Stimulated activated memory B cell treated with anti-CD40 and anti-IgM and Interleukin-4, amounts not matched to agents 10 μg/mL and 1 μg/mL and 100 μg/mL, for 72 hours (primary cell): ENCODE data around the gene F11R.
"Not testable (repeated sequence)": the region's sequence is repeated elsewhere in the genome, so short reads cannot be mapped to it uniquely, and the experiment has no call there.

Source experiments
- ATAC-seq: fragments of 150-1000 bp; cut with Tn5 transposase; 2 replicates; pipeline ENCODE4 v1.10.0; 2021
- H3K27ac Mint-ChIP-seq: one replicate; pipeline ENCODE4 v1.8.0; 2022; ENCODE audit warnings: mild to moderate bottlenecking, mixed read lengths
- H3K27me3 Mint-ChIP-seq: one replicate; pipeline ENCODE4 v1.8.0; 2022; ENCODE audit warnings: mixed read lengths
- H3K36me3 Mint-ChIP-seq: one replicate; pipeline ENCODE4 v1.8.0; 2022; ENCODE audit warnings: mixed read lengths
- H3K4me1 Mint-ChIP-seq: one replicate; pipeline ENCODE4 v1.8.0; 2022; ENCODE audit warnings: mixed read lengths
- H3K4me3 Mint-ChIP-seq: one replicate; pipeline ENCODE4 v1.8.0; 2022; ENCODE audit warnings: mild to moderate bottlenecking, moderate library complexity, mixed read lengths
- H3K9me3 Mint-ChIP-seq: one replicate; pipeline ENCODE4 v1.8.0; 2022; ENCODE audit warnings: mixed read lengths

F11R gene

GRCh38 chr1:160947174-160947759, 73.7 kb downstream of the F11R start:
- peaks cover 12% of the 10 kb centered on the region for H3K27me3 Mint-ChIP-seq
- H3K4me3 Mint-ChIP-seq, H3K27ac Mint-ChIP-seq, H3K4me1 Mint-ChIP-seq, H3K36me3 Mint-ChIP-seq, ATAC-seq, H3K9me3 Mint-ChIP-seq: not testable (repeated sequence)

DNA sequence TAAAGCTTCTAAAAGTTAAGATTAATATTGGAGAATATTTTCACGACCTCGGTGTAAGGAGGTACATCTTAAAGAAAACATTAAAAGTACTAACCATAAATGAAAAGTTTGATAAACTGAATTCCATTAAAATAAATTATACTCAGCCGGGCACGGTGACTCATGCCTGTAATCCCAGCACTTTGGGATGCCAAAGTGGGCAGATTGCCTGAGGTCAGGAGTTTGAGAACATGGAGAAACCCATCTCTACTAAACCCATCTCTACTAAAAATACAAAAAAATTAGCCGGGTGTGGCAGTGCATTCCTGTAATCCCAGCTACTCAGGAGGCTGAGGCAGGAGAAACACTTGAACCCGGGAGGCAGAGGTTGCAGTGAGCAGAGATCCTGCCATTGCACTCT, 75.1 kb downstream of the F11R start:
- not testable (repeated sequence) for H3K9me3 Mint-ChIP-seq, ATAC-seq, H3K4me1 Mint-ChIP-seq, H3K4me3 Mint-ChIP-seq, H3K27ac Mint-ChIP-seq, H3K36me3 Mint-ChIP-seq
- H3K27me3 Mint-ChIP-seq, result peaks cover 12% of the 10 kb centered on the region
